ENCODE measurements around the gene ZSCAN31.

ZSCAN31 gene

GRCh38 chr6:28345201-28345600, 9.3 kb upstream of the ZSCAN31 start:
- TF ChIP-seq CTCF (conservative IDR thresholded peaks at IDR 0.05; ENCODE audit: low read length): no peak
- no peak for TF ChIP-seq EZH2phosphoT487 (IDR thresholded peaks at IDR 0.05; ENCODE audit: borderline replicate concordance)
- Histone ChIP-seq H3K4me1 (ENCODE audit: insufficient read depth, low read length, poor library complexity, severe bottlenecking) (peaks cover 4% of the 10 kb centered on the region), H3K36me3 (ENCODE audit: insufficient read depth, low read length) (no peaks in the 10 kb centered on the region), H3K4me3 (ENCODE audit: low read length, poor library complexity, severe bottlenecking) (no peak overlapping the region), H3F3A (ENCODE audit: low read depth) (no peaks in the 10 kb centered on the region), H3K9me2 (replicated peaks; ENCODE audit: low read depth, low read length) (no peaks in the 10 kb centered on the region), H2AFZ (ENCODE audit: low read length) (no peak overlapping the region), H3K79me2 (ENCODE audit: insufficient read depth, low read length) (peaks cover 4% of the 10 kb centered on the region), H3K9ac (ENCODE audit: low read depth, low read length, poor library complexity, severe bottlenecking) (no peak overlapping the region), H3K9me3 (ENCODE audit: insufficient read depth, low read depth, low read length) (peaks cover 5% of the 10 kb centered on the region; the same call in 1 of the 2 replicates), H3K27me3 (ENCODE audit: insufficient read depth, low read length, poor library complexity, severe bottlenecking) (no peaks in the 10 kb centered on the region), H3K4me2 (ENCODE audit: low read depth, low read length, poor library complexity, severe bottlenecking) (no peak overlapping the region), H4K20me1 (ENCODE audit: insufficient read depth, low read length, poor library complexity, severe bottlenecking) (peaks cover 1% of the 10 kb centered on the region)

- no peaks in the 10 kb centered on the region for H3K9me2 ChIP-seq (replicated peaks; ENCODE audit: low read depth, low read length)
- no peak overlapping the region for H2AFZ ChIP-seq (ENCODE audit: low read length)
- H3K4me2 ChIP-seq (ENCODE audit: low read depth, low read length, poor library complexity, severe bottlenecking): no peak overlapping the region
- H3K9me3 ChIP-seq (ENCODE audit: insufficient read depth, low read depth, low read length): peaks cover 12% of the 10 kb centered on the region; the same call in 1 of the 2 replicates
- H3K36me3 ChIP-seq (ENCODE audit: insufficient read depth, low read length): no peaks in the 10 kb centered on the region
- no peaks in the 10 kb centered on the region for H4K20me1 ChIP-seq (ENCODE audit: insufficient read depth, low read length, poor library complexity, severe bottlenecking)
- H3F3A ChIP-seq (ENCODE audit: low read depth): no peaks in the 10 kb centered on the region
- no peaks in the 10 kb centered on the region for H3K4me1 ChIP-seq (ENCODE audit: insufficient read depth, low read length, poor library complexity, severe bottlenecking)
- H3K9ac ChIP-seq (ENCODE audit: low read depth, low read length, poor library complexity, severe bottlenecking): no peak overlapping the region
- H3K4me3 ChIP-seq (ENCODE audit: low read length, poor library complexity, severe bottlenecking): no peak overlapping the region
- TF ChIP-seq EZH2phosphoT487 (IDR thresholded peaks at IDR 0.05; ENCODE audit: borderline replicate concordance) (no peak), CTCF (conservative IDR thresholded peaks at IDR 0.05; ENCODE audit: low read length) (no peak)
- H3K27me3 ChIP-seq (ENCODE audit: insufficient read depth, low read length, poor library complexity, severe bottlenecking): no peaks in the 10 kb centered on the region
- H3K79me2 ChIP-seq (ENCODE audit: insufficient read depth, low read length): no peaks in the 10 kb centered on the region
Measured at GRCh38 chr6:28343898-28344677, 8.1 kb upstream of the ZSCAN31 start.

DNA sequence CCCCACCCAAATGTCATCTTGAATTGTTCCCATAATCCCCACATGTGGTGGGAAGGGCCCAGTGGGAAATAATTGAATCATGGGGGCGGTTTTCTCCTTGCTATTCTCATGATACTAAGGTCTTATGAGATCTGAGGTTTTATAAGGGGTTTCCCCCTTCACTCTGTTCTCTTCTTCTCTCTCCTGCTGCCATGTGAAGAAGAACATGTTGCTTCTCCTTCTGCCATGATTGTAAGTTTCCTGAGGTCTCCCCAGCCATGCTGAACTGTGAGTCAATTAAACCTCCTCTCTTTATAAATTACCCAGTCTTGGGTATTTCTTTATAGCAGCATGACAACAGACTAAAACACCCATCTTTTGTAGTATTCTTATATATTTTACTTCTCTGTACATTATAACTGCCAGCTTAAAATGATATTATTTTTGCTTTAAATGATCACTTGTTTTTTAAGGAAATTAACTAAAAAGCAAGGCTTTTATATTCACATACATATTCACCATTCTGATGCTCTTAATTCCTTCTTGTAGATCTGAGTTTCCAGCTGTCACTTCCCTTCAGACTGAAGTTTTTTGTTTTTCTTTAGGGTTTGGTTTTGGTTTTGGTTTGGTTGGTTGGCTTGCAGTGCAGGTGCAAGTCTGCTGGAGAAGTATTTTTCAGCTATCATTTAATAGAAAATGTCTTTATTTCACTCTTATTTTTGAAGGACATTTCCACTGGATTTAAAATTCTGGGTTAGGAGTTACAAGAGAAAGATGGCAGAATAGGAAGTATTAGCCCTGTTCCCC, 4.6 kb upstream of the ZSCAN31 start:
- Histone ChIP-seq H3K79me2 (ENCODE audit: insufficient read depth, low read length) (peaks cover 13% of the 10 kb centered on the region), H2AFZ (ENCODE audit: low read length) (no peak overlapping the region), H3K9me3 (ENCODE audit: insufficient read depth, low read depth, low read length) (peaks cover 12% of the 10 kb centered on the region; the same call in 1 of the 2 replicates), H3K4me1 (ENCODE audit: insufficient read depth, low read length, poor library complexity, severe bottlenecking) (peaks cover 14% of the 10 kb centered on the region), H3K9me2 (replicated peaks; ENCODE audit: low read depth, low read length) (no peaks in the 10 kb centered on the region), H3K9ac (ENCODE audit: low read depth, low read length, poor library complexity, severe bottlenecking) (no peak overlapping the region), H4K20me1 (ENCODE audit: insufficient read depth, low read length, poor library complexity, severe bottlenecking) (no peaks in the 10 kb centered on the region), H3K4me2 (ENCODE audit: low read depth, low read length, poor library complexity, severe bottlenecking) (no peak overlapping the region), H3K27me3 (ENCODE audit: insufficient read depth, low read length, poor library complexity, severe bottlenecking) (no peaks in the 10 kb centered on the region), H3F3A (ENCODE audit: low read depth) (peaks cover 2% of the 10 kb centered on the region; the same call in 1 of the 2 replicates), H3K36me3 (ENCODE audit: insufficient read depth, low read length) (no peaks in the 10 kb centered on the region), H3K4me3 (ENCODE audit: low read length, poor library complexity, severe bottlenecking) (no peak overlapping the region)
- no peak for TF ChIP-seq EZH2phosphoT487 (IDR thresholded peaks at IDR 0.05; ENCODE audit: borderline replicate concordance)
- no peak for TF ChIP-seq CTCF (conservative IDR thresholded peaks at IDR 0.05; ENCODE audit: low read length)
